NCI-H2107 treated with DMSO at 0.1 percent for 48 hours (cell line): ENCODE measurements around the gene SORCS2.
"Not testable (repeated sequence)": the region's sequence is repeated elsewhere in the genome, so short reads cannot be mapped to it uniquely, and the experiment has no call there.

Source experiments
- DNase-seq: peaks from one replicate; lab custom pipeline; 2025; ENCODE audit not compliant: unreplicated experiment; lab: John Stamatoyannopoulos, UW

Gene SORCS2

DNA sequence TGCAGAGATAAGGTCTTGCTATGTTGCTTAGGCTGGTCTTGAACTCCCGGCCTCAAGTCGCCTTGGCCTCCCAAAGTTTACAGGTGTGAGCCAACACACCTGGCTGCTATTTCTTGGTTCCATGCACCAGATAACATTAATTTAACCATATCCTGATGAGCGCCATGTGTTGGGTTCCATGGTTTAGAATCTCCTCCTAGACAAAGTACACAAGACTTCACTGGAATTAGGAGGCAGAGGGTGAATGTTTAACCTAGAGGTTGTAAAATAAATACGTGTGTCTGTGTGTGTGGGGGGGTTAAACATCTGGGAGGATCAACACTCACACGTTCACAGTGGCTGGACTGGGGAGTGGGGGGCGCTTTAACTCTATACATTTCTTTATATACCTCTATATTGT, 32.4 kb upstream of the SORCS2 start:
- no peak for DNase-seq

DNA sequence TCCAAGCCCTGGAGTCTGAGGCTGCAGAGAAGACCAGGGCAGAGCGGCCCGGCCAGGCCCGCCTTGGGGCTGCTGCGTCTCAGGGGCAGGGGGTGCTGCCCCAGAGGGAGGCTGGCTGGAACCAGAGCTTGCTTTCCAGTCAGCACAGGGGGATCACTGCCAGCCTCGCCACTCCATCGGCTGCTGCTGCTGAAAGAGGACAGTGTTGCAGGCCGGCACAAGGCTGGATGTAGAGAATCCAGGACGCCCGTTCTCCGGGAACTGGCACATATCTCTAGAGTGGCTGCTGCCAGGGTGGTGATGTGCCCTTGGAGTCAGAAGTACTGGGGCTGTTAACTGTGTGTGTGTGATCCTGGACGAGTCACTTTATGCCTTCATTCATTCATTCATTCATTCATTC, 31.9 kb upstream of the SORCS2 start:
- DNase-seq, result no peak

DNA sequence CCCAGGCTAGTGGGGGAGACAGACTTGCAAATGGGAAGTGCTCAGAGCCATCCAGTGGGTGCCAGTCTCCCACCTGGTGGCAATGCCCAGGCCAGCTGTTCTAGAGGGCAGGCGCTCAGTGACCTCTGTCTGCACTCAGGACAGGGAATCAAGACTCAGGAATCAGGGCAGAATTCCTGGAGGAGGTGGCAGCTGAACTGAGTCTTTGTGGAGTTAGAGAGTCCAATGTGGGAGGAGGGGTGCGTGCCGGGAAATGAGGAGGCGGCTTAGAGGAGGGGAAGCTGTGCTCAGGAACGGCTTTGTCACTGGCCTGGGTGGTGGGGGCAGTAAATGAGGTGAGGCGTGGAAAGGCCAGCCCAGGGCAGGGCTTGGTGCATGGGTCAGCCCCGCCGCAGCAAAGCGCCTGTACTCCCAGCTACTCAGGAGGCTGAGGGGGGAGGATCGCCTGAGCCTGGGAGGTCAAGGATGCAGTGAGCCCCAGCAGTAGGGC, 31.3 kb upstream of the SORCS2 start:
- DNase-seq, result no peak

GRCh38 chr4:7161721-7162214, 30.6 kb upstream of the SORCS2 start:
- DNase-seq, result no peak

DNA sequence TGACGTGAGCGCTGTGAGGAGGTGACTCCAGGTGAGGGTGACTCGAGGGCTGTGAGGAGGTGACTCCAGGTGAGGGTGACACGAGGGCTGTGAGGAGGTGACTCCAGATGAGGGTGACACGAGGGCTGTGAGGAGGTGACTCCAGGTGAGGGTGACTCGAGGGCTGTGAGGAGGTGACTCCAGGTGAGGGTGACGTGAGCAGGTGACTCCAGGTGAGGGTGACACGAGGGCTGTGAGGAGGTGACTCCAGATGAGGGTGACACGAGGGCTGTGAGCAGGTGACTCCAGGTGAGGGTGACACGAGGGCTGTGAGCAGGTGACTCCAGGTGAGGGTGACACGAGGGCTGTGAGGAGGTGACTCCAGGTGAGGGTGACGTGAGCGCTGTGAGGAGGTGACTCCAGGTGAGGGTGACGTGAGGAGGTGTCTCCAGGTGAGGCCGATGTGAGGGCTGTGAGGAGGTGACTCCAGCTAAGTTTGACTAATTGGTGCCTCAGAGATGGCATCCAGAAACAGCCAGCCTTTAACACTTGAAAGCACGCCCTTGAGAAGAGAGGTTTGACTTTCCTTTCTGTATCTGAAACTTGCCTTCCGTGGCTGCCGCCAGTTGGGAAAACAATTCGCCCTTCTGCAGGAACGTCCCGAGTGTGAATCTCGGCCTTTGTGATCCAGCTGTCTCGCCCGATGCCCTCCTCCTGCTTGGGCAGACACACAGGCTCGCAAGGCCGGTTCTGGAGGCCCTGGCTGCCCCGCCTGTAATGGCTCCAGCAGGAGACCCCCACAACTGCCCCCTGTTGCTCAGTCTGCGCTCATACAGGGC, 27.1 kb upstream of the SORCS2 start:
- DNase-seq, result not testable (repeated sequence)

DNA sequence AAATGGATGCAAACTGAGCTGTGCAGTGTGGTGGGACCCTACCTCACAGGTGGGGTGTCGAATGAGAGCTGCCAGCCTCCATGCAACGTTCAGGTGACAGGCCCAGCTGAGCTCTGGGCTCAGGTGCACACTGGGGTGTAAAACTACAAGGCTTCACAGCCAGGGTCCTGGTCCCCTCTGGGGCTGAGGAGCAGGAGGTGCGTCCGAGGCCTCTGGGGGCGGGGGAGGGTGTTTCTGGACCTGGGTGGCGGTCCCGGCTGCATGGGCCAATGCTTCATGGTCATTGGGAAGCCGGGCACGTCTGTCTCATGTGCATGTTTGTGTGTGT, 26.5 kb upstream of the SORCS2 start:
- no peak for DNase-seq

GRCh38 chr4:7166237-7166636, 26.1 kb upstream of the SORCS2 start:
- no peak for DNase-seq

GRCh38 chr4:7166981-7167700, 25.2 kb upstream of the SORCS2 start:
- no peak for DNase-seq

GRCh38 chr4:7167706-7168105, 24.6 kb upstream of the SORCS2 start:
- DNase-seq, result no peak

GRCh38 chr4:7168106-7168505, 24.2 kb upstream of the SORCS2 start:
- DNase-seq, result no peak

- DNase-seq, result no peak
These were observed 23.2 kb upstream of the SORCS2 start for GRCh38 chr4:7169134-7169533.

- DNase-seq, result no peak
These were observed 22.3 kb upstream of the SORCS2 start for GRCh38 chr4:7170012-7170411.

- DNase-seq, result no peak
These were observed 21.0 kb upstream of the SORCS2 start for GRCh38 chr4:7171191-7171900.

DNA sequence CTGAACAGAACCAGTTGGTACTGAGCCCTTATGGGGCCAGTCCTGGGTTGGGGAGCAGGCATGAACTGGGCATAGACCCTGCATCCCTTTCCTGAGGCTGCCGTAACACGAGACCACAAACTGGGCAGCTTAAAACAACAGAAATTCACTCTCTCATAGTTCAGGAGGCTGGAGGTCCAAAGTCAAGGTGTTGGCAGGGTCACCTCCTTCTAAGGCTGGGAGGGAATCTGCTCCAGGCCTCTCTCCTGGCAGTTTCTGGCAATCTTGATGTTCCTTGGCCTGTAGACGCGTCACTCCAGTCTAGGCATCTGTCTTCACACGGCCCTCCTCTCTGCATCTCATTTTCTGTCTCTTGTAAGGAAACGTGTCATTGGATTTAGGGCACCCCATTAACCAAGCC, 19.8 kb upstream of the SORCS2 start:
- DNase-seq, result no peak

DNA sequence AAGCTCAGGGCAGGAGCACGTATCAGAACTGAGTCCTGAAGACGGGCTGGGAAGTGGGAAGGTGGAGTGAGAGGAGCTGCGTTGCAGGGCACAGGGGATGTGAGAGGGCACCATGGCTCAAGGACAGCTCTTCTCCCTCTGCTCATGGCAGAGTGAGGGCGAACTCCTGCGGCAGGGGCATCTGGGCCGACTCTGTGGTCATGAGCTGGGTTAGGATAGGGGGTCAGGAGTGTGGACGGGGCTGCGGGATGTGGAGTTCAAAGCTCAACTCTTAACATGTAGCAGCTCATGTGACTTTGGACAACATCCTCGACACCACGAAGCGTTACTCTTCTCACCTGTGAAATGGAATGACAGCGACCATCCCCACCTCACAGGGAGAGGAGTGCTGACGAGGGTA, 19.4 kb upstream of the SORCS2 start:
- DNase-seq, result no peak

DNA sequence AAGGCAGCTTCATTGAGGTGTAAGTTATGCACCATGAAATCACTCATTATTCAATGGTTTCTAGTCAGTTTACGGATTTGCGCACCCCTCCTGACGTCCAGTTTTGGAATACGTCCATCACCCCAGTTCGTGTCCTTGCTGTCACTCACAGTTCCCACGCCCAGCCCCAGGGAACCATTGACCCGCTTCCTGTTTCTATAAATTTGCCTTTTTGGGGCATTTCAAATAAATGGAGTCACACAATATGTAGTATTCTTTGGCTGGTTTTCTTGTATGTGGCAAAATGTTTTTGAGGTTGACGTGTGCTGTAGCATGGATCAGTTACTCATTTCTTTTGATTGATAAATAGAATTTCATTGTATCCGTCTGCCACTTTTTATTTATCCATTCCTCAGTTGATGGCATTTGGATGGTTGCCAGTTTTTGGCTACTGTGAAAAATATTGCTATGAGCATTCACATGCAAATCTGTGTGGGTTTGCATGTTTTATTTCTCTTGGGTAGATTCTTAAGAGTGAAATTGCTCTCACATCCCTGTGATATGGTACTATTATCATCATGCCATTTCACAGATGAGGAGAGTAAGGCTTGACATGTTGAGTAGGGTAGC, 18.4 kb upstream of the SORCS2 start:
- DNase-seq, result no peak

GRCh38 chr4:7179158-7179557, 13.2 kb upstream of the SORCS2 start:
- DNase-seq, result no peak

GRCh38 chr4:7180938-7181337, 11.4 kb upstream of the SORCS2 start:
- no peak for DNase-seq

DNA sequence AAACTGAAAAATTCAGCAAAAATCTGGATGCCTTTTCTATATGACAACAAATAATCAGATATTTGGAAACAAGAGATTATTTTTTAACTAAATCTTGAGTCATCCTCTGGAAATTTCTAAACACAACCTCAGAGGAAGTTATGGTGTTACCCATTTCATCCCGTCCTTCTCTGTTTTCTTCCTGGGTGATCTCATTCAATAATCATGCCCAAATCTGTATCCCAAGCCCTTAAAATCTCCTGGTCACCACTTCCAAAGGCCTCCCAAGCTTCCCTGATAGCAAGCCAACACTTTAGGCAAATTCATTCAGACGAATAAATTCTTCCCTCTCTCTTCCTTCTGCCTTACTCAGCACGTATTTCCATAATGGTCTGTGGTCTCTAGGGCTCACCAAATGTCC, 9.7 kb upstream of the SORCS2 start:
- no peak for DNase-seq

GRCh38 chr4:7183161-7183560, 9.2 kb upstream of the SORCS2 start:
- DNase-seq, result no peak

- DNase-seq, result no peak
These were observed 8.4 kb upstream of the SORCS2 start for GRCh38 chr4:7183780-7184460.
